Measurements from ENCODE around the gene MYO10.

DNA sequence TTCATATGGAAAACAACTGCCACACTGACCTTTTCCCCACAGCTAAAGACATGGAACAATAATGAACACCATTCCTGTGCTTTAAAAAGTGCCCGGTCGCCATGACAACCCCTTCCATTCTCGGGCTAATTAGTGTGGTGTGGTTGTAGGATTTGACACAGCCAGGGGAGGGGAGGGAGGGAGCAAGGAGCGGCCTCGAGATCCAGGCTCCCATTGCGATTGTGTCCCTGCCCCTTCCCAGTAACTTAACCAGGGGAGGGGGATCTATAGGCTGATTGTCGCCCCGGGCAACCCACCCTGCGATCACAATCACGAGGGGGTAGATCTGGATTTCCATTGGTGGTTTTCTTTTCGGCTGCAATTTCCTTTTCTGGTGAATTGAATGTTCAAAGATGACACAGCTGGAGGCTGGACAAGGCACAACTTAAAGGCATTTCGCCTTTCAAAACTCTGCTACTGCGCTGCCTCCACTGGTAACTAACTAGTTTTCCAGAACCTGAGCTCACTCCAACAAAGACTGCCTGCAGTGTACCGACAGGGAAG, 222.6 kb downstream of the MYO10 start:
- no peak for TF ChIP-seq CTCF (IDR thresholded peaks at IDR 0.05; ENCODE audit: low read depth, low read length)
- TF ChIP-seq EZH2phosphoT487 (IDR thresholded peaks at IDR 0.05; ENCODE audit: low read depth), result no peak

Data from OCI-LY3 (cell line).